ENCODE measurements around the gene GH2. TPM values are rescaled to one million over a fixed set of nuclear protein-coding genes. Genes with fewer than 3 reads are reported as not detected.

GH2 gene
- not detected for total RNA-seq
- not detected for polyA plus RNA-seq

DNA sequence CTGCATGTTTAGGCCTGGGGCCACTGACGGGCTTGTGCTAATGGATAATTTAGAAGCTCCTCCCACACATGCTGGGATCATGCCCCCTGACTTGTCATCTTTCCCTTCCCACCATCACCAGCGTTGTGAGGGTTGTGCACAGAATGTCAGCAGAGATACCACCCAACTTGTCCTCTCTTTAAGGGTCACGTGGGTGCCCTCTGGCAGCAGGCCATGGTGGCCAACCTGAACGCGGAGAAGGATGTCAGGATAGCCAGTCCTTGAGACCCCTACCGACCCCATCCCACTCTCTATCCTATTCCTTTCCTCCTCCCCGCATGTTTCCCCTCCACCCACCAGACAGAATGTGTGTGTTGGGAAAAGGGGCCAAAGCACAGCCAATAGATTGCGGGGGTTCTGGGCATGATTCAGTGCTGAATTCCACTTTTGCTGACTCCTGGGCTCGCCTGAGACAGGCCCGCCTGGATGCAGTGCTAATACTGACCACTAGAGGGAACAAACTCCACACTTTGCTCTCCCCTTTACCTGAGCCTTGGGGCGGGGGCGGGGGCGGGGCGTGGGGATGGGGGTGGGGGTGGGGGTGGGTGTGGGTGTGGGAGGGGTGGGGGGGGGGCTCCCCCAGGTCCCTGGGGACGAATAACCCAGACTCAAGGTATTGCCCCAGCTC is at the start of gene GH2:
Gene GH2 (minus strand): TSS at position 10 of the 667 bp plus-strand sequence. CDS start 143 bp downstream, outside the sequence.
- 36% methylated on average over 15 of the region's 15 CpGs for WGBS
- DNase-seq (ENCODE audit: low spot score): peak; percentile 64
- no peaks in the 10 kb centered on the region for H3K9me3 ChIP-seq (ENCODE audit: control insufficient read depth in 4 of 4, low read length in 3 of 4)

DNA sequence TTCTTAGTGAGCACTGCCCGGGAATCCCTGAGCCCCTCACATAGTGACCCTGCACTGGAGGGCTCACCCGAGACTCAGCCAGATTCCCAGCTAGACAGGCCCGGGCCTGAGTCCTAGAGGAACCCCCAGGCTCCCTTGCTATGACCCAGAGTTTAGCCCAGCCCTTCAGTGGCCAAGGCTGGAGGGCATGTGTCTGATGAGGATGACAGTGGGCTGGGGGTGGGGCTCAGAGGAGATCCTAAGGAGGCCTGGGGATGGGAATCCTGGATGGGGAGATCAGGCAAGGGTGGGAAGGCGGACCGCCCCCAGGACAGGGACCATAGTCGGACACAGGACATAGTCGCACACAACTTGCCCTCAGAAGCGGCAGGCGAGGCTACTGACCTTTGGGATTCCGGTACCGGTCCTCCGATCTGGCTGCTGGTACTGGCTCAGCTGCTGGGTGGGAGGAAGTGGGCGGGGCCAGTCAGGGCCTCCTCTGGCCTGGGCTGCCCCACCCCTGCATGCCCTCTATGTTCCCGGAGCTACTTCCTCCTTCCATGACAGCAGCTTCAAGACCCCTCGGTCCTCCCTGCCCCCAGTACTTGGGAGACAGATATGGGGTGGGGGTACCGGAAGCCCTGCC is 49.3 kb upstream of the GH2 start:
- Histone ChIP-seq H3K27me3 (ENCODE audit: control insufficient read depth in 4 of 4, insufficient read depth in 4 of 4, low read length in 3 of 4) (no peaks in the 10 kb centered on the region), H3K9me3 (ENCODE audit: control insufficient read depth in 4 of 4, low read length in 3 of 4) (no peaks in the 10 kb centered on the region), H3K36me3 (ENCODE audit: control insufficient read depth in 4 of 4, insufficient read depth in 3 of 4, low read depth in 1 of 4, low read length in 3 of 4) (no peaks in the 10 kb centered on the region), H3K27ac (ENCODE audit: low read depth in 1 of 2, low read length in 2 of 2) (peak overlapping the region; percentile 33 to 57), H3K9ac (ENCODE audit: low read depth in 1 of 2, low read length in 2 of 2) (no peak overlapping the region), H3K4me3 (ENCODE audit: low read depth in 1 of 3, low read length in 3 of 3) (no peak overlapping the region), H3K4me1 (ENCODE audit: control insufficient read depth in 4 of 4, insufficient read depth in 4 of 4, low read length in 3 of 4) (peaks cover 0 to 8% (median 2%) of the 10 kb centered on the region in 4 donors)
- DNase-seq (ENCODE audit: low spot score): no peak
- TF ChIP-seq, protein P1, sequence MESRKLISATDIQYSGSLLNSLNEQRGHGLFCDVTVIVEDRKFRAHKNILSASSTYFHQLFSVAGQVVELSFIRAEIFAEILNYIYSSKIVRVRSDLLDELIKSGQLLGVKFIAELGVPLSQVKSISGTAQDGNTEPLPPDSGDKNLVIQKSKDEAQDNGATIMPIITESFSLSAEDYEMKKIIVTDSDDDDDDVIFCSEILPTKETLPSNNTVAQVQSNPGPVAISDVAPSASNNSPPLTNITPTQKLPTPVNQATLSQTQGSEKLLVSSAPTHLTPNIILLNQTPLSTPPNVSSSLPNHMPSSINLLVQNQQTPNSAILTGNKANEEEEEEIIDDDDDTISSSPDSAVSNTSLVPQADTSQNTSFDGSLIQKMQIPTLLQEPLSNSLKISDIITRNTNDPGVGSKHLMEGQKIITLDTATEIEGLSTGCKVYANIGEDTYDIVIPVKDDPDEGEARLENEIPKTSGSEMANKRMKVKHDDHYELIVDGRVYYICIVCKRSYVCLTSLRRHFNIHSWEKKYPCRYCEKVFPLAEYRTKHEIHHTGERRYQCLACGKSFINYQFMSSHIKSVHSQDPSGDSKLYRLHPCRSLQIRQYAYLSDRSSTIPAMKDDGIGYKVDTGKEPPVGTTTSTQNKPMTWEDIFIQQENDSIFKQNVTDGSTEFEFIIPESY (IDR thresholded peaks at IDR 0.05): no peak
- TF ChIP-seq RAD21 (IDR thresholded peaks at IDR 0.05): no peak
- no peak for TF ChIP-seq EGR1 (IDR thresholded peaks at IDR 0.05; ENCODE audit: low read depth in 2 of 2)
- no peak for TF ChIP-seq TAF1 (conservative IDR thresholded peaks at IDR 0.05)
- TF ChIP-seq, protein P2, sequence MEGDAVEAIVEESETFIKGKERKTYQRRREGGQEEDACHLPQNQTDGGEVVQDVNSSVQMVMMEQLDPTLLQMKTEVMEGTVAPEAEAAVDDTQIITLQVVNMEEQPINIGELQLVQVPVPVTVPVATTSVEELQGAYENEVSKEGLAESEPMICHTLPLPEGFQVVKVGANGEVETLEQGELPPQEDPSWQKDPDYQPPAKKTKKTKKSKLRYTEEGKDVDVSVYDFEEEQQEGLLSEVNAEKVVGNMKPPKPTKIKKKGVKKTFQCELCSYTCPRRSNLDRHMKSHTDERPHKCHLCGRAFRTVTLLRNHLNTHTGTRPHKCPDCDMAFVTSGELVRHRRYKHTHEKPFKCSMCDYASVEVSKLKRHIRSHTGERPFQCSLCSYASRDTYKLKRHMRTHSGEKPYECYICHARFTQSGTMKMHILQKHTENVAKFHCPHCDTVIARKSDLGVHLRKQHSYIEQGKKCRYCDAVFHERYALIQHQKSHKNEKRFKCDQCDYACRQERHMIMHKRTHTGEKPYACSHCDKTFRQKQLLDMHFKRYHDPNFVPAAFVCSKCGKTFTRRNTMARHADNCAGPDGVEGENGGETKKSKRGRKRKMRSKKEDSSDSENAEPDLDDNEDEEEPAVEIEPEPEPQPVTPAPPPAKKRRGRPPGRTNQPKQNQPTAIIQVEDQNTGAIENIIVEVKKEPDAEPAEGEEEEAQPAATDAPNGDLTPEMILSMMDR (IDR thresholded peaks at IDR 0.05; ENCODE audit: low read depth, low read length, missing input control): no peak
- no peak for TF ChIP-seq FOXA2 (IDR thresholded peaks at IDR 0.05)
- no peak for TF ChIP-seq HNF4A (conservative IDR thresholded peaks at IDR 0.05)
- no peak for TF ChIP-seq HNF4G (IDR thresholded peaks at IDR 0.05)
- TF ChIP-seq NR2F2 (IDR thresholded peaks at IDR 0.05): peak; percentile 80
- no peak for TF ChIP-seq YY1 (IDR thresholded peaks at IDR 0.05)
- TF ChIP-seq RXRA (IDR thresholded peaks at IDR 0.05): peak; percentile 9 to 27
- TF ChIP-seq, protein P3, sequence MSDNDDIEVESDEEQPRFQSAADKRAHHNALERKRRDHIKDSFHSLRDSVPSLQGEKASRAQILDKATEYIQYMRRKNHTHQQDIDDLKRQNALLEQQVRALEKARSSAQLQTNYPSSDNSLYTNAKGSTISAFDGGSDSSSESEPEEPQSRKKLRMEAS (IDR thresholded peaks at IDR 0.05): no peak
- TF ChIP-seq, protein P4, sequence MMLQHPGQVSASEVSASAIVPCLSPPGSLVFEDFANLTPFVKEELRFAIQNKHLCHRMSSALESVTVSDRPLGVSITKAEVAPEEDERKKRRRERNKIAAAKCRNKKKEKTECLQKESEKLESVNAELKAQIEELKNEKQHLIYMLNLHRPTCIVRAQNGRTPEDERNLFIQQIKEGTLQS (IDR thresholded peaks at IDR 0.05): no peak
- TF ChIP-seq, protein P5, sequence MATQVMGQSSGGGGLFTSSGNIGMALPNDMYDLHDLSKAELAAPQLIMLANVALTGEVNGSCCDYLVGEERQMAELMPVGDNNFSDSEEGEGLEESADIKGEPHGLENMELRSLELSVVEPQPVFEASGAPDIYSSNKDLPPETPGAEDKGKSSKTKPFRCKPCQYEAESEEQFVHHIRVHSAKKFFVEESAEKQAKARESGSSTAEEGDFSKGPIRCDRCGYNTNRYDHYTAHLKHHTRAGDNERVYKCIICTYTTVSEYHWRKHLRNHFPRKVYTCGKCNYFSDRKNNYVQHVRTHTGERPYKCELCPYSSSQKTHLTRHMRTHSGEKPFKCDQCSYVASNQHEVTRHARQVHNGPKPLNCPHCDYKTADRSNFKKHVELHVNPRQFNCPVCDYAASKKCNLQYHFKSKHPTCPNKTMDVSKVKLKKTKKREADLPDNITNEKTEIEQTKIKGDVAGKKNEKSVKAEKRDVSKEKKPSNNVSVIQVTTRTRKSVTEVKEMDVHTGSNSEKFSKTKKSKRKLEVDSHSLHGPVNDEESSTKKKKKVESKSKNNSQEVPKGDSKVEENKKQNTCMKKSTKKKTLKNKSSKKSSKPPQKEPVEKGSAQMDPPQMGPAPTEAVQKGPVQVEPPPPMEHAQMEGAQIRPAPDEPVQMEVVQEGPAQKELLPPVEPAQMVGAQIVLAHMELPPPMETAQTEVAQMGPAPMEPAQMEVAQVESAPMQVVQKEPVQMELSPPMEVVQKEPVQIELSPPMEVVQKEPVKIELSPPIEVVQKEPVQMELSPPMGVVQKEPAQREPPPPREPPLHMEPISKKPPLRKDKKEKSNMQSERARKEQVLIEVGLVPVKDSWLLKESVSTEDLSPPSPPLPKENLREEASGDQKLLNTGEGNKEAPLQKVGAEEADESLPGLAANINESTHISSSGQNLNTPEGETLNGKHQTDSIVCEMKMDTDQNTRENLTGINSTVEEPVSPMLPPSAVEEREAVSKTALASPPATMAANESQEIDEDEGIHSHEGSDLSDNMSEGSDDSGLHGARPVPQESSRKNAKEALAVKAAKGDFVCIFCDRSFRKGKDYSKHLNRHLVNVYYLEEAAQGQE (IDR thresholded peaks at IDR 0.05): no peak
- TF ChIP-seq SP1 (IDR thresholded peaks at IDR 0.05): peak; percentile 47
- no peak for TF ChIP-seq JUND (IDR thresholded peaks at IDR 0.05)
- TF ChIP-seq FOXA1 (IDR thresholded peaks at IDR 0.05): no peak
- no peak for TF ChIP-seq GABPA (IDR thresholded peaks at IDR 0.05 in 1 of 2, conservative IDR thresholded peaks at IDR 0.05 in 1 of 2)
- WGBS: 59% methylated on average over 16 of the region's 16 CpGs

More for the DNA sequence above, at the start of gene GH2:
- no peak within 1 kb of the TSS for H3K9ac ChIP-seq (ENCODE audit: low read depth in 1 of 2, low read length in 2 of 2)
- TF ChIP-seq RAD21 (IDR thresholded peaks at IDR 0.05): no peak
- TF ChIP-seq HNF4G (IDR thresholded peaks at IDR 0.05): no peak
- TF ChIP-seq, protein P2 (IDR thresholded peaks at IDR 0.05; ENCODE audit: low read depth, low read length, missing input control): peak; percentile 68
- TF ChIP-seq, protein P4 (IDR thresholded peaks at IDR 0.05): no peak
- H3K4me3 ChIP-seq (ENCODE audit: low read depth in 1 of 3, low read length in 3 of 3): no peak within 1 kb of the TSS
- H3K4me1 ChIP-seq (ENCODE audit: control insufficient read depth in 4 of 4, insufficient read depth in 4 of 4, low read length in 3 of 4): no peaks in the 10 kb centered on the region
- no peaks in the 10 kb centered on the region for H3K27me3 ChIP-seq (ENCODE audit: control insufficient read depth in 4 of 4, insufficient read depth in 4 of 4, low read length in 3 of 4)
- H3K27ac ChIP-seq (ENCODE audit: low read depth in 1 of 2, low read length in 2 of 2): no peak within 1 kb of the TSS
- no peaks in the 10 kb centered on the region for H3K36me3 ChIP-seq (ENCODE audit: control insufficient read depth in 4 of 4, insufficient read depth in 3 of 4, low read depth in 1 of 4, low read length in 3 of 4)

All from liver (tissue), 9 donors.